Measurements from ENCODE around the gene C5.

GRCh38 chr9:121085661-121086060 lies 35.6 kb upstream of the C5 start:
- TF ChIP-seq, protein P1, sequence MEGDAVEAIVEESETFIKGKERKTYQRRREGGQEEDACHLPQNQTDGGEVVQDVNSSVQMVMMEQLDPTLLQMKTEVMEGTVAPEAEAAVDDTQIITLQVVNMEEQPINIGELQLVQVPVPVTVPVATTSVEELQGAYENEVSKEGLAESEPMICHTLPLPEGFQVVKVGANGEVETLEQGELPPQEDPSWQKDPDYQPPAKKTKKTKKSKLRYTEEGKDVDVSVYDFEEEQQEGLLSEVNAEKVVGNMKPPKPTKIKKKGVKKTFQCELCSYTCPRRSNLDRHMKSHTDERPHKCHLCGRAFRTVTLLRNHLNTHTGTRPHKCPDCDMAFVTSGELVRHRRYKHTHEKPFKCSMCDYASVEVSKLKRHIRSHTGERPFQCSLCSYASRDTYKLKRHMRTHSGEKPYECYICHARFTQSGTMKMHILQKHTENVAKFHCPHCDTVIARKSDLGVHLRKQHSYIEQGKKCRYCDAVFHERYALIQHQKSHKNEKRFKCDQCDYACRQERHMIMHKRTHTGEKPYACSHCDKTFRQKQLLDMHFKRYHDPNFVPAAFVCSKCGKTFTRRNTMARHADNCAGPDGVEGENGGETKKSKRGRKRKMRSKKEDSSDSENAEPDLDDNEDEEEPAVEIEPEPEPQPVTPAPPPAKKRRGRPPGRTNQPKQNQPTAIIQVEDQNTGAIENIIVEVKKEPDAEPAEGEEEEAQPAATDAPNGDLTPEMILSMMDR (IDR thresholded peaks at IDR 0.05; ENCODE audit: low read length) = no peak
- TF ChIP-seq EZH2 (optimal IDR thresholded peaks at IDR 0.05; ENCODE audit: low read depth, low read length) = no peak

All from MM.1S (cell line).